ENCODE data around the gene ZNF614.
"Not testable (repeated sequence)": the region's sequence is repeated elsewhere in the genome, so short reads cannot be mapped to it uniquely, and the experiment has no call there.

ZNF614 gene

GRCh38 chr19:51986309-51987291 lies 41.6 kb downstream of the ZNF614 start, which contains the start of gene ZNF350:
Gene ZNF350, minus strand, starts transcription at chr19:51986840. Its CDS starts 12,480 bp downstream, at chr19:51974360.
- DNase-seq (ENCODE audit: low spot score), result peak; percentile 97

GRCh38 chr19:51983361-51983760 lies 44.8 kb downstream of the ZNF614 start:
- DNase-seq (ENCODE audit: low spot score), result no peak

- DNase-seq (ENCODE audit: low spot score), result not testable (repeated sequence)
Observed at GRCh38 chr19:51980926-51981325, 47.3 kb downstream of the ZNF614 start.

GRCh38 chr19:51980116-51980736 lies 48.0 kb downstream of the ZNF614 start:
- DNase-seq (ENCODE audit: low spot score), result no peak

- DNase-seq (ENCODE audit: low spot score), result no peak
Observed at GRCh38 chr19:51978882-51979281, 49.3 kb downstream of the ZNF614 start.

GRCh38 chr19:51977346-51977745 lies 50.8 kb downstream of the ZNF614 start:
- DNase-seq (ENCODE audit: low spot score), result no peak

GRCh38 chr19:51976852-51977251 lies 51.3 kb downstream of the ZNF614 start:
- DNase-seq (ENCODE audit: low spot score), result no peak

- DNase-seq (ENCODE audit: low spot score), result not testable (repeated sequence)
Observed at GRCh38 chr19:51975787-51976186, 52.4 kb downstream of the ZNF614 start.

GRCh38 chr19:51971624-51972023 lies 56.6 kb downstream of the ZNF614 start:
- DNase-seq (ENCODE audit: low spot score), result no peak

GRCh38 chr19:51970718-51971117 lies 57.5 kb downstream of the ZNF614 start:
- no peak for DNase-seq (ENCODE audit: low spot score)

GRCh38 chr19:51965583-51965982 lies 62.6 kb downstream of the ZNF614 start:
- DNase-seq (ENCODE audit: low spot score), result no peak

Measured in pons (tissue), 1 donor.